HCT116 (cell line): ENCODE data around the gene CST6. TPM values are rescaled to one million over a fixed set of nuclear protein-coding genes. Genes with fewer than 3 reads are reported as not detected.

Source experiments
- ATAC-seq: fragments of 200-7000 bp; cut with Tn5 transposase; 2 replicates; pipeline ENCODE4 v1.9.1; 2020; ENCODE audit warnings: mild to moderate bottlenecking, moderate library complexity
- BruUV-seq: library from RNA; stranded (reverse); fragments of 400-500 nt; replicated peaks from 2 replicates; lab custom pipeline; 2021; lab: Mats Ljungman, UMichigan
- CTCF ChIA-PET: fragments of 300-600 bp; sonication (Branson Sonifier 250); formaldehyde crosslinking; loops from one replicate; lab custom pipeline; 2021; ENCODE audit warnings: antibody characterized with exemption; lab: Charles Lee
- POLR2A ChIA-PET: fragments of 300-600, 350-600 bp; sonication (Branson Sonifier 250); formaldehyde crosslinking; loops from one replicate; lab custom pipeline; 2021; ENCODE audit warnings: antibody characterized with exemption; lab: Charles Lee
- RAD21 ChIA-PET, 2 experiments: fragments of 300-600 bp; sonication (Branson Sonifier 250); formaldehyde crosslinking; loops; one replicate each; lab custom pipeline; 2023; ENCODE audit warnings: low total read pairs in 2 of 2; ENCODE audit not compliant: uncharacterized antibody in 2 of 2, unreplicated experiment in 2 of 2, low non-redundant PET in 1 of 2; lab: Charles Lee
- DNase-seq: peaks from one replicate; pipeline ENCODE4 v3.0.0-alpha.2; 2010; ENCODE audit warnings: low read depth, low spot score
- H2AFZ ChIP-seq: fragments of 200-600 bp; shearing (Covaris generic), sonication (generic); 2 replicates; pipeline ENCODE4 v1.6.1; 2017; ENCODE audit warnings: low read depth, mixed run types, mixed read lengths, antibody characterized with exemption, low read length; ENCODE audit not compliant: poor library complexity, severe bottlenecking
- H3K27ac ChIP-seq: 2 replicates; pipeline ENCODE4 v1.5.1; 2012; ENCODE audit warnings: low read depth, low read length
- H3K27me3 ChIP-seq: fragments of 200-600 bp; sonication (generic); 2 replicates; pipeline ENCODE4 v1.6.1; 2016; ENCODE audit warnings: mixed run types, low read length, mixed read lengths; ENCODE audit not compliant: insufficient read depth
- H3K36me3 ChIP-seq, 2 experiments: fragments of 200-500 bp in 1 of 2; fragments of 200-600 bp in 1 of 2; sonication (Bioruptor generic) in 1 of 2; sonication (generic) in 1 of 2; 2 replicates each; pipeline versions ENCODE4 v1.5.1 to v1.6.1; 2014 to 2016; ENCODE audit warnings: low read length in 2 of 2, inconsistent platforms in 1 of 2, mixed read lengths in 1 of 2, mixed run types in 1 of 2; ENCODE audit not compliant: insufficient read depth in 2 of 2, control insufficient read depth in 1 of 2
- H3K4me1 ChIP-seq, 2 experiments: fragments of 200-600 bp in 1 of 2; sonication (generic) in 1 of 2; 2 replicates each; pipeline versions ENCODE4 v1.5.1 to v1.6.1; 2012 to 2017; ENCODE audit warnings: low read length in 2 of 2, inconsistent platforms in 1 of 2, mild to moderate bottlenecking in 1 of 2, mixed read lengths in 1 of 2, mixed run types in 1 of 2, moderate library complexity in 1 of 2; ENCODE audit not compliant: insufficient read depth in 2 of 2, control insufficient read depth in 1 of 2
- H3K4me2 ChIP-seq: fragments of 200-600 bp; sonication (generic); 2 replicates; pipeline ENCODE4 v1.6.1; 2017; ENCODE audit warnings: mixed run types, low read length, mixed read lengths
- H3K4me3 ChIP-seq, 2 experiments: fragments of 200-600 bp in 1 of 2; sonication (generic) in 1 of 2; replicated peaks in 1 of 2; 2 replicates each; pipeline ENCODE4 v1.5.1; 2011 to 2016; ENCODE audit warnings: low read length in 2 of 2, control low read depth in 1 of 2, low read depth in 1 of 2, mild to moderate bottlenecking in 1 of 2, mixed read lengths in 1 of 2, mixed run types in 1 of 2
- H3K79me2 ChIP-seq: fragments of 200-600 bp; sonication (generic); 2 replicates; pipeline ENCODE4 v1.6.1; 2017; ENCODE audit warnings: mild to moderate bottlenecking, mixed run types, low read length, moderate library complexity, mixed read lengths; ENCODE audit not compliant: insufficient read depth
- H3K9ac ChIP-seq: fragments of 200-600 bp; sonication (generic); 2 replicates; pipeline ENCODE4 v1.6.1; 2016; ENCODE audit warnings: low read length, mixed read lengths
- H3K9me2 ChIP-seq: fragments of 200-600 bp; sonication (generic), shearing (Covaris generic); 2 replicates; pipeline ENCODE4 v1.6.1; 2017; ENCODE audit warnings: mixed run types, mild to moderate bottlenecking, moderate library complexity; ENCODE audit not compliant: insufficient read depth
- H3K9me3 ChIP-seq, 2 experiments: fragments of 200-500 bp in 1 of 2; fragments of 200-600 bp in 1 of 2; sonication (Bioruptor generic) in 1 of 2; sonication (generic) in 1 of 2; 2 replicates each; pipeline ENCODE4 v1.6.1; 2014 to 2017; ENCODE audit warnings: low read length in 2 of 2, mixed read lengths in 2 of 2, inconsistent platforms in 1 of 2, low read depth in 1 of 2, mild to moderate bottlenecking in 1 of 2, mixed run types in 1 of 2, moderate library complexity in 1 of 2; ENCODE audit not compliant: control insufficient read depth in 1 of 2, insufficient read depth in 1 of 2
- H4K20me1 ChIP-seq: fragments of 200-600 bp; sonication (generic), shearing (Covaris generic); 2 replicates; pipeline ENCODE4 v1.6.1; 2017; ENCODE audit warnings: mixed run types, mild to moderate bottlenecking, moderate library complexity; ENCODE audit not compliant: insufficient read depth
- EZH2 ChIP-seq: fragments of 200-600 bp; sonication (generic); IDR thresholded peaks from 2 replicates; pipeline ENCODE4 v1.6.1; 2017; ENCODE audit warnings: antibody characterized with exemption, mixed run types
- JUND ChIP-seq: IDR thresholded peaks from 2 replicates; pipeline ENCODE4 v1.6.1; 2012
- POLR2A ChIP-seq: IDR thresholded peaks from 2 replicates; pipeline ENCODE4 v1.7.0; 2011; ENCODE audit warnings: borderline replicate concordance; ENCODE audit not compliant: insufficient read depth, insufficient read length; ENCODE audit errors: extremely low read depth
- intact Hi-C: fragments of 100-400 bp; cut with micrococcal nuclease; formaldehyde crosslinking; loops from 2 replicates; pipeline ENCODE4 v1.10.0; 2022
- total RNA-seq: library from RNA; stranded (reverse); gene quantifications from one replicate; pipeline ENCODE4 v1.2.1, GENCODE V29; 2021; ENCODE audit not compliant: unreplicated experiment

The CST6 gene
- total RNA-seq, 1 experiment from 2014 or later: 68.1 TPM

GRCh38 chr11:66004186-66004585, 7.6 kb upstream of the CST6 start:
- DNase-seq: no peak
- H3K9ac ChIP-seq: no peak overlapping the region
- no peak overlapping the region for H2AFZ ChIP-seq
- H3K27me3 ChIP-seq: no peaks in the 10 kb centered on the region
- ChIA-PET POLR2A (no interaction called here), RAD21 (no interaction called here), CTCF (no interaction called here)
- no peak for ATAC-seq
- H3K4me3 ChIP-seq: no peak overlapping the region
- no peak for TF ChIP-seq POLR2A
- peak overlapping the region; percentile 19; the same call in 1 of the 2 replicates for H3K27ac ChIP-seq
- BruUV-seq: no TSS peak
- intact Hi-C loops: no loop called here
- peaks cover 18 to 36% of the 10 kb centered on the region in 2 experiments for H3K36me3 ChIP-seq
- H3K4me2 ChIP-seq: peak overlapping the region; percentile 26; the same call in 1 of the 2 replicates
- no peaks in the 10 kb centered on the region for H3K9me2 ChIP-seq
- H3K4me1 ChIP-seq: peaks cover 31 to 58% of the 10 kb centered on the region in 2 experiments
- H4K20me1 ChIP-seq: no peaks in the 10 kb centered on the region; the same call in 1 of the 2 replicates
- H3K79me2 ChIP-seq: peaks cover 50% of the 10 kb centered on the region
- H3K9me3 ChIP-seq: no peaks in the 10 kb centered on the region

- Histone ChIP-seq H3K9me2 (no peaks in the 10 kb centered on the region), H3K4me3 (no peak overlapping the region), H3K27ac (peak overlapping the region; percentile 38), H3K4me2 (peak overlapping the region; percentile 36), H3K9ac (peak overlapping the region; percentile 44), H3K27me3 (no peaks in the 10 kb centered on the region), H3K36me3 (peaks cover 11 to 24% of the 10 kb centered on the region in 2 experiments), H4K20me1 (no peaks in the 10 kb centered on the region), H2AFZ (no peak overlapping the region), H3K79me2 (peaks cover 30% of the 10 kb centered on the region), H3K4me1 (peaks cover 35 to 74% of the 10 kb centered on the region in 2 experiments), H3K9me3 (no peaks in the 10 kb centered on the region)
- no TSS peak for BruUV-seq
- DNase-seq (no peak), ATAC-seq (no peak)
- intact Hi-C loops: no loop called here
- no peak for TF ChIP-seq EZH2
- TF ChIP-seq JUND: no peak
- ChIA-PET POLR2A (no interaction called here), CTCF (no interaction called here), RAD21 (no interaction called here)
These were observed 5.5 kb upstream of the CST6 start for GRCh38 chr11:66006134-66006890.
